H1 (cell line): ENCODE data around the gene CUEDC1. TPM values are rescaled to one million over a fixed set of nuclear protein-coding genes. Genes with fewer than 3 reads are reported as not detected.

Experiments used
- CTCF ChIA-PET: fragments of 300-600 bp; sonication (Branson Sonifier 250); formaldehyde crosslinking; loops from one replicate; lab custom pipeline; 2021; ENCODE audit not compliant: partially characterized antibody; lab: Charles Lee
- POLR2A ChIA-PET: fragments of 300-600 bp; sonication (Branson Sonifier 250); formaldehyde crosslinking; loops from one replicate; lab custom pipeline; 2021; ENCODE audit warnings: inconsistent platforms; ENCODE audit not compliant: partially characterized antibody; lab: Charles Lee
- DNase-seq, 2 experiments: peaks; one replicate each; pipeline versions ENCODE4 v3.0.0 to v3.0.0-alpha.2; 2010 to 2022; ENCODE audit warnings: low spot score in 2 of 2, low read depth in 1 of 2, mixed read lengths in 1 of 2
- FAIRE-seq: peaks from 2 replicates; lab custom pipeline; 2011; peaks lifted over from hg19 to GRCh38; lab: Jason Lieb, UNC
- H2AFZ ChIP-seq: 2 replicates; pipeline ENCODE4 v1.8.1; 2012; ENCODE audit warnings: low read length, inconsistent platforms
- H2AK5ac ChIP-seq: 2 replicates; pipeline ENCODE4 v1.6.1; 2013; ENCODE audit warnings: low read depth, low read length
- H2BK120ac ChIP-seq: replicated peaks from 2 replicates; pipeline ENCODE3; 2013; ENCODE audit warnings: low read depth, low read length, inconsistent platforms
- H2BK12ac ChIP-seq: 2 replicates; pipeline ENCODE4 v1.6.1; 2013; ENCODE audit warnings: low read depth, low read length
- H2BK15ac ChIP-seq: 2 replicates; pipeline ENCODE4 v1.6.1; 2013; ENCODE audit warnings: low read length
- H2BK20ac ChIP-seq: 2 replicates; pipeline ENCODE4 v1.6.1; 2013; ENCODE audit warnings: low read length
- H2BK5ac ChIP-seq: 2 replicates; pipeline ENCODE4 v1.6.1; 2013; ENCODE audit warnings: low read depth, low read length
- H3K14ac ChIP-seq: 2 replicates; pipeline ENCODE4 v1.6.1; 2013; ENCODE audit warnings: inconsistent platforms; ENCODE audit not compliant: insufficient read length
- H3K18ac ChIP-seq: 2 replicates; pipeline ENCODE4 v1.6.1; 2013; ENCODE audit warnings: low read length; ENCODE audit errors: extremely low read depth
- H3K23ac ChIP-seq: 2 replicates; pipeline ENCODE4 v1.6.1; 2013; ENCODE audit warnings: inconsistent platforms; ENCODE audit not compliant: insufficient read length
- H3K23me2 ChIP-seq: 2 replicates; pipeline ENCODE4 v1.6.1; 2013; ENCODE audit warnings: low read depth, low read length
- H3K27ac ChIP-seq: 2 replicates; pipeline ENCODE4 v1.6.1; 2011; ENCODE audit warnings: low read depth, low read length, inconsistent platforms
- H3K27me3 ChIP-seq, 4 experiments: replicated peaks in 1 of 4; 1 replicate in 1 of 4; 2 replicates in 3 of 4; pipeline versions ENCODE4 v1.6.1 to v1.8.1; 2011 to 2013; ENCODE audit warnings: low read length in 3 of 4, mild to moderate bottlenecking in 3 of 4, inconsistent platforms in 2 of 4, mixed read lengths in 2 of 4, moderate library complexity in 1 of 4; ENCODE audit not compliant: control insufficient read depth in 3 of 4, insufficient read depth in 3 of 4; ENCODE audit errors: extremely low read depth in 1 of 4
- H3K36me3 ChIP-seq, 4 experiments: 2 replicates each; pipeline versions ENCODE4 v1.6.1 to v1.8.1; 2011 to 2013; ENCODE audit warnings: mild to moderate bottlenecking in 4 of 4, low read length in 3 of 4, moderate library complexity in 2 of 4, control low read depth in 1 of 4, inconsistent platforms in 1 of 4; ENCODE audit not compliant: insufficient read depth in 4 of 4, control insufficient read depth in 2 of 4
- H3K4ac ChIP-seq: replicated peaks from 2 replicates; pipeline ENCODE3; 2013; ENCODE audit warnings: low read length, low read depth, mixed read lengths, inconsistent platforms; ENCODE audit not compliant: insufficient read length
- H3K4me1 ChIP-seq, 4 experiments: replicated peaks in 1 of 4; 1 replicate in 1 of 4; 2 replicates in 3 of 4; pipeline versions ENCODE4 v1.6.1 to v1.8.1; 2011 to 2013; ENCODE audit warnings: low read length in 3 of 4, inconsistent platforms in 2 of 4, mixed read lengths in 1 of 4; ENCODE audit not compliant: insufficient read depth in 4 of 4, control insufficient read depth in 3 of 4
- H3K4me2 ChIP-seq, 2 experiments: 2 replicates each; pipeline versions ENCODE4 v1.6.1 to v1.8.1; 2011 to 2013; ENCODE audit warnings: low read depth in 2 of 2, low read length in 2 of 2, control low read depth in 1 of 2, inconsistent platforms in 1 of 2, mild to moderate bottlenecking in 1 of 2; ENCODE audit not compliant: insufficient read depth in 1 of 2
- H3K4me3 ChIP-seq, 4 experiments: fragments of 200-600, 300-600 bp in 1 of 4; sonication (generic), shearing (Covaris generic), sonication (Bioruptor Twin) in 1 of 4; 2 replicates each; pipeline versions ENCODE4 v1.5.1 to v1.8.1; 2011 to 2016; ENCODE audit warnings: low read length in 4 of 4, low read depth in 3 of 4, control low read depth in 2 of 4, inconsistent platforms in 2 of 4, mild to moderate bottlenecking in 2 of 4, mixed read lengths in 1 of 4, moderate library complexity in 1 of 4; ENCODE audit not compliant: insufficient read depth in 2 of 4; ENCODE audit errors: extremely low read depth in 1 of 4
- H3K56ac ChIP-seq: replicated peaks from 2 replicates; pipeline ENCODE3; 2013; ENCODE audit warnings: low read depth, mild to moderate bottlenecking, mixed read lengths, low read length, inconsistent platforms; ENCODE audit not compliant: insufficient read length
- H3K79me1 ChIP-seq: 2 replicates; pipeline ENCODE4 v1.6.1; 2013; ENCODE audit warnings: low read depth, low read length, control low read depth
- H3K79me2 ChIP-seq, 2 experiments: 2 replicates each; pipeline versions ENCODE4 v1.6.1 to v1.8.1; 2012 to 2013; ENCODE audit warnings: low read length in 2 of 2, mild to moderate bottlenecking in 2 of 2, inconsistent platforms in 1 of 2; ENCODE audit not compliant: insufficient read depth in 2 of 2, control insufficient read depth in 1 of 2
- H3K9ac ChIP-seq, 4 experiments: replicated peaks in 1 of 4; 1 replicate in 1 of 4; 2 replicates in 3 of 4; pipeline versions ENCODE4 v1.6.1 to v1.8.1; 2011 to 2013; ENCODE audit warnings: low read depth in 3 of 4, low read length in 3 of 4, control low read depth in 2 of 4, mild to moderate bottlenecking in 2 of 4, moderate library complexity in 2 of 4, inconsistent platforms in 1 of 4; ENCODE audit errors: extremely low read depth in 1 of 4
- H3K9me3 ChIP-seq, 2 experiments: 2 replicates each; pipeline versions ENCODE4 v1.6.1 to v1.8.1; 2012 to 2013; ENCODE audit warnings: mild to moderate bottlenecking in 2 of 2, moderate library complexity in 2 of 2, control low read depth in 1 of 2, inconsistent platforms in 1 of 2, low read depth in 1 of 2, low read length in 1 of 2, mixed read lengths in 1 of 2; ENCODE audit not compliant: insufficient read depth in 2 of 2
- H4K20me1 ChIP-seq, 2 experiments: replicated peaks in 1 of 2; 2 replicates each; pipeline versions ENCODE3 to v1.8.1; 2011 to 2013; ENCODE audit warnings: inconsistent platforms in 2 of 2, low read length in 2 of 2, mild to moderate bottlenecking in 1 of 2; ENCODE audit not compliant: insufficient read depth in 2 of 2, control insufficient read depth in 1 of 2
- H4K5ac ChIP-seq: 2 replicates; pipeline ENCODE4 v1.6.1; 2013; ENCODE audit warnings: low read length, low read depth, mixed read lengths, inconsistent platforms; ENCODE audit not compliant: insufficient read length
- H4K8ac ChIP-seq: 2 replicates; pipeline ENCODE4 v1.8.0; 2013; ENCODE audit warnings: mild to moderate bottlenecking, moderate library complexity, low read length, inconsistent platforms; ENCODE audit not compliant: insufficient read depth; ENCODE audit errors: extremely low read depth
- H4K91ac ChIP-seq: replicated peaks from 2 replicates; pipeline ENCODE3; 2013; ENCODE audit warnings: low read length, mixed read lengths, inconsistent platforms; ENCODE audit not compliant: insufficient read length
- CBX8 ChIP-seq: fragments of 300-800, 300-1000 bp; sonication (generic); IDR thresholded peaks from 2 replicates; pipeline ENCODE4 v1.7.1; 2016; ENCODE audit warnings: low read depth, low read length, borderline replicate concordance
- CEBPB ChIP-seq: IDR thresholded peaks from 2 replicates; pipeline ENCODE4 v1.6.1; 2012; ENCODE audit warnings: low read depth, low read length
- POU5F1 ChIP-seq: IDR thresholded peaks from 2 replicates; pipeline ENCODE4 v1.6.1; 2011; ENCODE audit warnings: low read depth, mild to moderate bottlenecking, low read length, moderate library complexity
- WGBS, 2 experiments: shearing (Covaris generic) in 1 of 2; methylation state at CpG; one replicate each; pipeline versions ENCODE4 v1.1.6 to v1.1.7; 2013 to 2015; ENCODE audit warnings: low lambda C conversion rate in 2 of 2, mixed read lengths in 2 of 2, inconsistent platforms in 1 of 2, low coverage in 1 of 2, missing lambda C conversion rate in 1 of 2; ENCODE audit not compliant: insufficient replicate concordance in 2 of 2, insufficient coverage in 1 of 2, insufficient read length in 1 of 2; ENCODE audit errors: extremely low coverage in 1 of 2, missing lambda C conversion rate in 1 of 2; 5-methylcytosine and 5-hydroxymethylcytosine counted together
- polyA plus RNA-seq, 7 experiments: library from polyadenylated mRNA; depleted of rRNA in 3 of 7; stranded (reverse) in 5 of 7; unstranded in 2 of 7; fragments of >200 nt in 5 of 7; fragments of 200-250 nt in 2 of 7; gene quantifications; 1 replicate in 5 of 7; 2 replicates in 1 of 7; 4 replicates in 1 of 7; pipeline versions ENCODE4 v1.2.1 to v1.2.3, GENCODE V29; 2011 to 2013; ENCODE audit warnings: missing spikeins in 2 of 7, mixed read lengths in 2 of 7
- total RNA-seq: library from RNA; stranded (reverse); fragmentation: NEBNext Ultra II Directional; extraction: Animal tissue kit (Norgen Biotek cat#: 25700); gene quantifications from 2 replicates; pipeline ENCODE4 v1.2.1, GENCODE V29; 2021

The CUEDC1 gene
- total and polyA plus RNA-seq, 2 of the 8 experiments (the other 6 are each of a cell fraction or from before 2014, with no cell fraction given), result 4.0 to 10.7 TPM

- CTCF ChIA-PET, result interaction anchor here (1.0 to 3.6 kb wide), 19 partner anchors 8 to 152 kb away, joined by 3 to 35 read pairs (median 4); partner anchors contain the start of gene CUEDC1
- no peak overlapping the region for H3K9ac ChIP-seq
Measured at GRCh38 chr17:57984936-57985674, 29.9 kb upstream of the CUEDC1 start.

More at GRCh38 chr17:57984936-57985674, 29.9 kb upstream of the CUEDC1 start:
- Histone ChIP-seq H3K23ac (no peak overlapping the region), H3K56ac (no peak overlapping the region), H2AFZ (no peak overlapping the region), H2BK15ac (no peak overlapping the region), H2BK5ac (no peak overlapping the region), H3K18ac (no peak overlapping the region), H3K4me1 (peaks cover 0 to 2% (median 0%) of the 10 kb centered on the region in 4 experiments; a peak in 3 of 7 replicates), H3K79me1 (peaks cover 5% of the 10 kb centered on the region; the same call in 1 of the 2 replicates), H3K14ac (no peak overlapping the region), H2BK20ac (no peak overlapping the region), H2BK120ac (no peak overlapping the region), H4K8ac (no peak overlapping the region), H3K4ac (no peak overlapping the region), H4K91ac (no peak overlapping the region), H3K9me3 (no peaks in the 10 kb centered on the region), H3K27me3 (no peaks in the 10 kb centered on the region), H2AK5ac (no peak overlapping the region), H3K4me2 (no peak overlapping the region), H3K27ac (no peak overlapping the region), H3K4me3 (no peak overlapping the region), H3K23me2 (peaks cover 9% of the 10 kb centered on the region), H4K5ac (no peak overlapping the region), H4K20me1 (peaks cover 2 to 15% of the 10 kb centered on the region in 2 experiments), H2BK12ac (no peak overlapping the region), H3K79me2 (peaks cover 6 to 61% of the 10 kb centered on the region in 2 experiments), H3K36me3 (peaks cover 5 to 24% (median 14%) of the 10 kb centered on the region in 4 experiments)
- DNase-seq (no peak), FAIRE-seq (no peak)
- POLR2A ChIA-PET, result interaction anchor here (0.8 to 28.0 kb wide), 10 partner anchors 8 to 207 kb away, joined by 3 to 672 read pairs (median 4); partner anchors contain the start of genes MRPS23 and SRSF1
- 79% methylated on average over 4 of the region's 4 CpGs; no CpG with 5 or more reads in 1 of the 2 experiments for whole genome bisulfite sequencing, 2 experiments
- TF ChIP-seq CEBPB (no peak), POU5F1 (no peak), CBX8 (no peak)
